ENCODE measurements around the gene NRG2.

Gene NRG2

GRCh38 chr5:140023611-140024191 lies 19.4 kb downstream of the NRG2 start:
- peak; percentile 49 for DNase-seq
- no CpG with 5 or more reads among the region's 6 CpGs for WGBS (ENCODE audit: extremely low coverage, insufficient coverage, low lambda C conversion rate)
- Histone ChIP-seq H3K27ac (ENCODE audit: low read depth, low read length) (no peak overlapping the region), H2AK5ac (ENCODE audit: low read length) (no peak overlapping the region), H3K36me3 (ENCODE audit: control insufficient read depth, insufficient read depth, low read length) (no peaks in the 10 kb centered on the region), H2BK120ac (ENCODE audit: low read depth, low read length) (no peak overlapping the region), H4K8ac (ENCODE audit: low read depth, low read length) (no peak overlapping the region), H3K56ac (ENCODE audit: low read length) (no peak overlapping the region), H3K23ac (ENCODE audit: low read length) (no peak overlapping the region), H3K4ac (ENCODE audit: low read depth, low read length) (no peak overlapping the region), H3K79me2 (ENCODE audit: control insufficient read depth, insufficient read depth, low read length) (no peaks in the 10 kb centered on the region), H3K4me1 (ENCODE audit: control insufficient read depth, low read depth, low read length) (no peaks in the 10 kb centered on the region), H3K18ac (ENCODE audit: low read length) (no peak overlapping the region), H4K5ac (ENCODE audit: low read length) (no peak overlapping the region), H3K27me3 (ENCODE audit: insufficient read depth, low read length, poor library complexity) (no peaks in the 10 kb centered on the region), H3K4me3 (ENCODE audit: low read length) (no peak overlapping the region), H2BK15ac (replicated peaks; ENCODE audit: low read depth) (no peak overlapping the region), H3K79me1 (ENCODE audit: low read length) (no peaks in the 10 kb centered on the region), H3K9ac (ENCODE audit: low read length) (no peak overlapping the region), H2BK5ac (ENCODE audit: low read length) (no peak overlapping the region), H3K4me2 (ENCODE audit: low read length) (no peak overlapping the region)

GRCh38 chr5:140020601-140021177 lies 22.4 kb downstream of the NRG2 start:
- WGBS (ENCODE audit: extremely low coverage, insufficient coverage, low lambda C conversion rate), result no CpG with 5 or more reads among the region's 4 CpGs
- Histone ChIP-seq H3K4me3 (ENCODE audit: low read length) (no peak overlapping the region), H3K9ac (ENCODE audit: low read length) (no peak overlapping the region), H3K79me1 (ENCODE audit: low read length) (no peaks in the 10 kb centered on the region), H3K4me2 (ENCODE audit: low read length) (no peak overlapping the region), H3K27me3 (ENCODE audit: insufficient read depth, low read length, poor library complexity) (no peaks in the 10 kb centered on the region), H3K18ac (ENCODE audit: low read length) (no peak overlapping the region), H3K36me3 (ENCODE audit: control insufficient read depth, insufficient read depth, low read length) (no peaks in the 10 kb centered on the region), H3K27ac (ENCODE audit: low read depth, low read length) (no peak overlapping the region), H3K23ac (ENCODE audit: low read length) (no peak overlapping the region), H4K5ac (ENCODE audit: low read length) (no peak overlapping the region), H2BK5ac (ENCODE audit: low read length) (no peak overlapping the region), H2BK15ac (replicated peaks; ENCODE audit: low read depth) (no peak overlapping the region), H3K4ac (ENCODE audit: low read depth, low read length) (no peak overlapping the region), H3K79me2 (ENCODE audit: control insufficient read depth, insufficient read depth, low read length) (no peaks in the 10 kb centered on the region), H3K4me1 (ENCODE audit: control insufficient read depth, low read depth, low read length) (no peaks in the 10 kb centered on the region), H2AK5ac (ENCODE audit: low read length) (no peak overlapping the region), H3K56ac (ENCODE audit: low read length) (no peak overlapping the region), H2BK120ac (ENCODE audit: low read depth, low read length) (no peak overlapping the region), H4K8ac (ENCODE audit: low read depth, low read length) (no peak overlapping the region)
- no peak for DNase-seq

GRCh38 chr5:140018920-140019644 lies 24.0 kb downstream of the NRG2 start:
- Histone ChIP-seq H3K4me1 (ENCODE audit: control insufficient read depth, low read depth, low read length) (no peaks in the 10 kb centered on the region), H2BK15ac (replicated peaks; ENCODE audit: low read depth) (no peak overlapping the region), H3K56ac (ENCODE audit: low read length) (no peak overlapping the region), H3K23ac (ENCODE audit: low read length) (no peak overlapping the region), H3K27me3 (ENCODE audit: insufficient read depth, low read length, poor library complexity) (no peaks in the 10 kb centered on the region), H4K5ac (ENCODE audit: low read length) (no peak overlapping the region), H3K4ac (ENCODE audit: low read depth, low read length) (no peak overlapping the region), H3K4me3 (ENCODE audit: low read length) (no peak overlapping the region), H3K79me1 (ENCODE audit: low read length) (no peaks in the 10 kb centered on the region), H3K4me2 (ENCODE audit: low read length) (no peak overlapping the region), H2BK5ac (ENCODE audit: low read length) (no peak overlapping the region), H2BK120ac (ENCODE audit: low read depth, low read length) (no peak overlapping the region), H3K36me3 (ENCODE audit: control insufficient read depth, insufficient read depth, low read length) (no peaks in the 10 kb centered on the region), H3K9ac (ENCODE audit: low read length) (no peak overlapping the region), H3K27ac (ENCODE audit: low read depth, low read length) (no peak overlapping the region), H2AK5ac (ENCODE audit: low read length) (no peak overlapping the region), H4K8ac (ENCODE audit: low read depth, low read length) (no peak overlapping the region), H3K18ac (ENCODE audit: low read length) (no peak overlapping the region), H3K79me2 (ENCODE audit: control insufficient read depth, insufficient read depth, low read length) (no peaks in the 10 kb centered on the region)
- WGBS (ENCODE audit: extremely low coverage, insufficient coverage, low lambda C conversion rate), result no CpG with 5 or more reads among the region's 4 CpGs
- DNase-seq, result no peak

- Histone ChIP-seq H2BK5ac (ENCODE audit: low read length) (no peak overlapping the region), H2AK5ac (ENCODE audit: low read length) (no peak overlapping the region), H3K4me1 (ENCODE audit: control insufficient read depth, low read depth, low read length) (no peaks in the 10 kb centered on the region), H4K5ac (ENCODE audit: low read length) (no peak overlapping the region), H3K27ac (ENCODE audit: low read depth, low read length) (no peak overlapping the region), H3K27me3 (ENCODE audit: insufficient read depth, low read length, poor library complexity) (peaks cover 2% of the 10 kb centered on the region), H3K79me2 (ENCODE audit: control insufficient read depth, insufficient read depth, low read length) (no peaks in the 10 kb centered on the region), H4K8ac (ENCODE audit: low read depth, low read length) (no peak overlapping the region), H3K4me2 (ENCODE audit: low read length) (no peak overlapping the region), H3K36me3 (ENCODE audit: control insufficient read depth, insufficient read depth, low read length) (no peaks in the 10 kb centered on the region), H2BK15ac (replicated peaks; ENCODE audit: low read depth) (no peak overlapping the region), H3K4ac (ENCODE audit: low read depth, low read length) (no peak overlapping the region), H2BK120ac (ENCODE audit: low read depth, low read length) (no peak overlapping the region), H3K18ac (ENCODE audit: low read length) (no peak overlapping the region), H3K23ac (ENCODE audit: low read length) (no peak overlapping the region), H3K79me1 (ENCODE audit: low read length) (no peaks in the 10 kb centered on the region), H3K56ac (ENCODE audit: low read length) (no peak overlapping the region), H3K9ac (ENCODE audit: low read length) (no peak overlapping the region), H3K4me3 (ENCODE audit: low read length) (no peak overlapping the region)
- DNase-seq, result no peak
- WGBS (ENCODE audit: extremely low coverage, insufficient coverage, low lambda C conversion rate), result no CpG with 5 or more reads among the region's 7 CpGs
These were observed 24.6 kb downstream of the NRG2 start for GRCh38 chr5:140018517-140018916.

GRCh38 chr5:140018096-140018481 lies 25.0 kb downstream of the NRG2 start:
- Histone ChIP-seq H3K4me2 (ENCODE audit: low read length) (no peak overlapping the region), H3K4me1 (ENCODE audit: control insufficient read depth, low read depth, low read length) (no peaks in the 10 kb centered on the region), H3K79me1 (ENCODE audit: low read length) (no peaks in the 10 kb centered on the region), H3K23ac (ENCODE audit: low read length) (no peak overlapping the region), H3K4me3 (ENCODE audit: low read length) (no peak overlapping the region), H3K27ac (ENCODE audit: low read depth, low read length) (no peak overlapping the region), H3K18ac (ENCODE audit: low read length) (no peak overlapping the region), H3K27me3 (ENCODE audit: insufficient read depth, low read length, poor library complexity) (peaks cover 3% of the 10 kb centered on the region), H3K56ac (ENCODE audit: low read length) (no peak overlapping the region), H2BK120ac (ENCODE audit: low read depth, low read length) (no peak overlapping the region), H2BK15ac (replicated peaks; ENCODE audit: low read depth) (no peak overlapping the region), H4K8ac (ENCODE audit: low read depth, low read length) (no peak overlapping the region), H2AK5ac (ENCODE audit: low read length) (no peak overlapping the region), H3K4ac (ENCODE audit: low read depth, low read length) (no peak overlapping the region), H4K5ac (ENCODE audit: low read length) (no peak overlapping the region), H3K9ac (ENCODE audit: low read length) (no peak overlapping the region), H2BK5ac (ENCODE audit: low read length) (no peak overlapping the region), H3K36me3 (ENCODE audit: control insufficient read depth, insufficient read depth, low read length) (no peaks in the 10 kb centered on the region), H3K79me2 (ENCODE audit: control insufficient read depth, insufficient read depth, low read length) (no peaks in the 10 kb centered on the region)
- DNase-seq, result no peak
- no CpG with 5 or more reads among the region's 8 CpGs for WGBS (ENCODE audit: extremely low coverage, insufficient coverage, low lambda C conversion rate)

Measured in mesendoderm (in vitro differentiated cells).